CD4-positive, alpha-beta T cell (primary cell): ENCODE results near the gene MACC1. TPM values are rescaled to one million over a fixed set of nuclear protein-coding genes. Genes with fewer than 3 reads are reported as not detected.

Experiments
- ATAC-seq: fragments of 200-7000 bp; cut with Tn5 transposase; one replicate; pipeline ENCODE4 v1.10.0; 2022; ENCODE audit warnings: mild to moderate bottlenecking; ENCODE audit not compliant: poor library complexity
- CTCF ChIA-PET: fragments of 350-600 bp; sonication (Branson Sonifier 250); formaldehyde crosslinking; loops from one replicate; lab custom pipeline; 2021; ENCODE audit warnings: antibody characterized with exemption, inconsistent platforms; lab: Charles Lee
- POLR2A ChIA-PET: fragments of 350-600 bp; sonication (Branson Sonifier 250); formaldehyde crosslinking; loops from one replicate; lab custom pipeline; 2021; ENCODE audit warnings: antibody characterized with exemption, inconsistent platforms; lab: Charles Lee
- DNase-seq, 14 experiments: peaks; one replicate each; pipeline ENCODE4 v3.0.0-alpha.2; 2013 to 2020; ENCODE audit warnings: mixed read lengths in 2 of 14
- H3K27ac ChIP-seq, 2 donors: one replicate each; pipeline versions ENCODE4 v1.5.1 to v1.7.0; 2013; ENCODE audit warnings: low read length in 2 of 2, low read depth in 1 of 2, mild to moderate bottlenecking in 1 of 2
- H3K27me3 ChIP-seq, 2 experiments: 1 replicate in 1 of 2; 2 replicates in 1 of 2; pipeline versions ENCODE4 v1.6.1 to v1.7.0; 2013; ENCODE audit warnings: low read length in 2 of 2, control low read depth in 1 of 2, mild to moderate bottlenecking in 1 of 2, moderate library complexity in 1 of 2; ENCODE audit not compliant: insufficient read depth in 2 of 2, control insufficient read depth in 1 of 2
- H3K36me3 ChIP-seq: one replicate; pipeline ENCODE4 v1.6.1; 2013; ENCODE audit warnings: low read length, control low read depth; ENCODE audit not compliant: insufficient read depth
- H3K4me1 ChIP-seq: one replicate; pipeline ENCODE4 v1.6.1; 2013; ENCODE audit warnings: low read length, control low read depth; ENCODE audit not compliant: insufficient read depth
- H3K4me3 ChIP-seq: one replicate; pipeline ENCODE4 v1.5.1; 2013; ENCODE audit warnings: mild to moderate bottlenecking, low read length, moderate library complexity
- H3K9me3 ChIP-seq, 2 experiments: 1 replicate in 1 of 2; 2 replicates in 1 of 2; pipeline versions ENCODE4 v1.6.1 to v1.7.0; 2013; ENCODE audit warnings: low read length in 2 of 2, mild to moderate bottlenecking in 2 of 2, control low read depth in 1 of 2, moderate library complexity in 1 of 2; ENCODE audit not compliant: control insufficient read depth in 1 of 2, insufficient read depth in 1 of 2
- H3K27ac Mint-ChIP-seq: one replicate; pipeline ENCODE4 v1.8.0; 2020; ENCODE audit warnings: mixed read lengths
- H3K27me3 Mint-ChIP-seq: one replicate; pipeline ENCODE4 v1.8.0; 2021; ENCODE audit warnings: mixed read lengths
- H3K36me3 Mint-ChIP-seq: one replicate; pipeline ENCODE4 v1.8.0; 2021; ENCODE audit warnings: low read depth, mixed read lengths
- H3K4me1 Mint-ChIP-seq: one replicate; pipeline ENCODE4 v1.8.0; 2021; ENCODE audit warnings: low read depth, mixed read lengths
- H3K4me3 Mint-ChIP-seq: one replicate; pipeline ENCODE4 v1.8.0; 2020; ENCODE audit warnings: mild to moderate bottlenecking, mixed read lengths
- H3K9me3 Mint-ChIP-seq: one replicate; pipeline ENCODE4 v1.8.0; 2020; ENCODE audit warnings: mixed read lengths
- CTCF ChIP-seq: fragments of 200-600 bp; IDR thresholded peaks from one replicate; pipeline ENCODE4 v1.8.0; 2022; ENCODE audit warnings: antibody characterized with exemption, mild to moderate bottlenecking
- intact Hi-C, 2 experiments: fragments of 100-400 bp; cut with DNase I in 1 of 2; cut with micrococcal nuclease in 1 of 2; formaldehyde crosslinking; loops; one replicate each; pipeline versions ENCODE4 v1.15.1 to v1.9.0; 2023 to 2025; cut with DNase I, micrococcal nuclease
- total RNA-seq, 174 experiments: library from RNA in 2 of 174; stranded (reverse) in 2 of 174; gene quantifications; one replicate each; pipeline ENCODE4 v1.2.3 and lab custom pipeline; 2021 to 2026

The MACC1 gene
- total RNA-seq, 2 experiments from 2014 or later = 0.05 to 0.14 TPM

- Mint-ChIP-seq H3K9me3 (no peaks in the 10 kb centered on the region), H3K4me1 (peaks cover 3% of the 10 kb centered on the region), H3K27ac (no peak overlapping the region), H3K4me3 (no peak overlapping the region), H3K36me3 (no peaks in the 10 kb centered on the region), H3K27me3 (no peaks in the 10 kb centered on the region)
- Histone ChIP-seq H3K9me3 (no peaks in the 10 kb centered on the region), H3K36me3 (no peaks in the 10 kb centered on the region), H3K4me3 (no peak overlapping the region), H3K27me3 (no peaks in the 10 kb centered on the region), H3K27ac (no peak overlapping the region), H3K4me1 (no peaks in the 10 kb centered on the region)
- POLR2A ChIA-PET = no interaction called here
- no peak for TF ChIP-seq CTCF
- CTCF ChIA-PET = no interaction called here
- DNase-seq (no peak), ATAC-seq (no peak)
- intact Hi-C loops = no loop called here
These were observed 18.9 kb downstream of the MACC1 start for GRCh38 chr7:20198260-20198659.

- intact Hi-C loops = no loop called here
- Mint-ChIP-seq H3K36me3 (no peaks in the 10 kb centered on the region), H3K9me3 (no peaks in the 10 kb centered on the region), H3K27me3 (no peaks in the 10 kb centered on the region), H3K27ac (no peak overlapping the region), H3K4me1 (peaks cover 3% of the 10 kb centered on the region), H3K4me3 (no peak overlapping the region)
- no peak overlapping the region for H3K4me3 ChIP-seq
- TF ChIP-seq CTCF = no peak
- no peaks in the 10 kb centered on the region for H3K9me3 ChIP-seq
- no peak for DNase-seq
- no peaks in the 10 kb centered on the region for H3K36me3 ChIP-seq
- ChIA-PET CTCF (no interaction called here), POLR2A (no interaction called here)
- H3K27ac ChIP-seq = no peak overlapping the region
- no peaks in the 10 kb centered on the region for H3K4me1 ChIP-seq
- H3K27me3 ChIP-seq = no peaks in the 10 kb centered on the region
- ATAC-seq = no peak
These were observed 19.3 kb downstream of the MACC1 start for GRCh38 chr7:20197837-20198236.

DNA sequence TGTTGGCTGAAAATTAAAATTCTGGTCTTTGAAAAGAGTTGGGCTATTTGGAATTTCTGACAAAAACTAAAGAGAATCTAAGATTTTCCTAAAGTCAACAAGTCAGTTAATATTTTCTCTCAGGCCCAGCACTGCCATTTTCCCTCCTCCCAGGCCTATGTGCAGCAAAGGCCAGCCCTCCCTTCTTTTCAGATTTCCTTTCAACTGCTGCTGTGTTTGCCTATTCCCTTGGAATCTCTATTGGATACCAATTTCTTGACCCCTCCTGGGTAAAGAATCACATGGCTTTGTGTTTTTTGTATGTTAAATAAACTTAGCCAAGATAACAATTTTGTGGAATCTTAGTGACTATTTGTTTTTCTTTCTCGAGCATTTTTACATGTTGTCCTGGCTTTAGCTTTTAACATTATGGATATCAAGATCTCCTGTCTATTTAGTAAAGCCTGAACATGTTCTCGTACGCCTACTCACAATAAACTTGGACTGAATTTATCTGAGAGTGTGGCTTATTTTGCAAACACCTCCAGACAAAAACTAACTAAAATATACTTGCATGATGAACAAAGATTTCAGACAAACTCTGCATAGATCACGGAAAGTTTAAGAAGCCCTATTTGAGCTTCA, 19.9 kb downstream of the MACC1 start:
- DNase-seq (no peak), ATAC-seq (no peak)
- Histone ChIP-seq H3K36me3 (no peaks in the 10 kb centered on the region), H3K9me3 (no peaks in the 10 kb centered on the region), H3K4me3 (no peak overlapping the region), H3K27me3 (no peaks in the 10 kb centered on the region), H3K27ac (no peak overlapping the region), H3K4me1 (no peaks in the 10 kb centered on the region)
- Mint-ChIP-seq H3K9me3 (no peaks in the 10 kb centered on the region), H3K36me3 (no peaks in the 10 kb centered on the region), H3K4me3 (no peak overlapping the region), H3K27me3 (no peaks in the 10 kb centered on the region), H3K27ac (no peak overlapping the region), H3K4me1 (peaks cover 3% of the 10 kb centered on the region)
- TF ChIP-seq CTCF = no peak
- CTCF ChIA-PET = no interaction called here
- POLR2A ChIA-PET = no interaction called here
- intact Hi-C loops = no loop called here
